CD14-positive monocyte (primary cell): ENCODE data around the gene PTGES2. TPM values are rescaled to one million over a fixed set of nuclear protein-coding genes. Genes with fewer than 3 reads are reported as not detected.

Experiments
- DNase-seq, 3 donors: peaks; one replicate each; pipeline ENCODE4 v3.0.0-alpha.2; 2011 to 2022
- H2AFZ ChIP-seq: 2 replicates; pipeline ENCODE4 v1.6.0; 2012; ENCODE audit warnings: mild to moderate bottlenecking, low read depth, low read length, inconsistent platforms; ENCODE audit not compliant: insufficient read depth, poor library complexity, severe bottlenecking
- H3K27ac ChIP-seq, 2 donors: 1 replicate in 1 of 2; 2 replicates in 1 of 2; pipeline ENCODE4 v1.5.1; 2012 to 2013; ENCODE audit warnings: low read length in 2 of 2, control low read depth in 1 of 2, inconsistent platforms in 1 of 2, low read depth in 1 of 2, mild to moderate bottlenecking in 1 of 2
- H3K27me3 ChIP-seq, 2 donors: one replicate each; pipeline versions ENCODE4 v1.6.0 to v1.6.1; 2011 to 2013; ENCODE audit warnings: low read length in 2 of 2; ENCODE audit not compliant: control insufficient read depth in 2 of 2, insufficient read depth in 2 of 2
- H3K36me3 ChIP-seq, 2 donors: replicated peaks in 1 of 2; 1 replicate in 1 of 2; 2 replicates in 1 of 2; pipeline versions ENCODE4 v1.5.1 to v1.6.1; 2012 to 2013; ENCODE audit warnings: low read length in 2 of 2, control low read depth in 1 of 2, inconsistent platforms in 1 of 2, mild to moderate bottlenecking in 1 of 2; ENCODE audit not compliant: insufficient read depth in 2 of 2, control insufficient read depth in 1 of 2
- H3K4me1 ChIP-seq, 2 donors: 1 replicate in 1 of 2; 2 replicates in 1 of 2; pipeline versions ENCODE4 v1.5.1 to v1.6.1; 2012 to 2013; ENCODE audit warnings: low read length in 2 of 2, control low read depth in 1 of 2, inconsistent platforms in 1 of 2, mild to moderate bottlenecking in 1 of 2, moderate library complexity in 1 of 2; ENCODE audit not compliant: insufficient read depth in 2 of 2, control insufficient read depth in 1 of 2
- H3K4me2 ChIP-seq: replicated peaks from 2 replicates; pipeline ENCODE3; 2012; ENCODE audit warnings: low read length, moderate library complexity, mild to moderate bottlenecking; ENCODE audit not compliant: poor library complexity, severe bottlenecking; ENCODE audit errors: extremely low read depth
- H3K4me3 ChIP-seq, 3 experiments: fragments of 200-600 bp in 1 of 3; sonication (generic) in 1 of 3; replicated peaks in 1 of 3; 1 replicate in 2 of 3; 2 replicates in 1 of 3; pipeline ENCODE4 v1.5.1; 2011 to 2013; ENCODE audit warnings: low read length in 3 of 3, mild to moderate bottlenecking in 3 of 3, control low read depth in 2 of 3, low read depth in 2 of 3, inconsistent platforms in 1 of 3, moderate library complexity in 1 of 3
- H3K79me2 ChIP-seq: 2 replicates; pipeline ENCODE4 v1.6.0; 2012; ENCODE audit warnings: mild to moderate bottlenecking, control low read depth, inconsistent platforms, low read length, moderate library complexity; ENCODE audit not compliant: insufficient read depth
- H3K9ac ChIP-seq: 2 replicates; pipeline ENCODE4 v1.6.0; 2017; ENCODE audit warnings: low read length, mild to moderate bottlenecking; ENCODE audit not compliant: insufficient read depth, poor library complexity, severe bottlenecking
- H3K9me3 ChIP-seq, 2 donors: replicated peaks in 1 of 2; 1 replicate in 1 of 2; 2 replicates in 1 of 2; pipeline versions ENCODE4 v1.5.1 to v1.6.1; 2012 to 2013; ENCODE audit warnings: low read length in 2 of 2, control low read depth in 1 of 2; ENCODE audit not compliant: control insufficient read depth in 1 of 2, insufficient read depth in 1 of 2
- H4K20me1 ChIP-seq: 2 replicates; pipeline ENCODE4 v1.6.0; 2012; ENCODE audit warnings: mild to moderate bottlenecking, low read length, control low read depth, moderate library complexity; ENCODE audit not compliant: insufficient read depth
- H3K27ac Mint-ChIP-seq, 7 donors: one replicate each; pipeline ENCODE4 v1.8.0; 2020; ENCODE audit warnings: mild to moderate bottlenecking in 7 of 7, mixed read lengths in 7 of 7, moderate library complexity in 6 of 7, inconsistent platforms in 2 of 7
- H3K27me3 Mint-ChIP-seq, 3 donors: one replicate each; pipeline ENCODE4 v1.8.0; 2021 to 2022; ENCODE audit warnings: low read depth in 3 of 3, mild to moderate bottlenecking in 3 of 3, mixed read lengths in 3 of 3, moderate library complexity in 3 of 3, inconsistent platforms in 1 of 3
- H3K36me3 Mint-ChIP-seq, 2 donors: one replicate each; pipeline ENCODE4 v1.8.0; 2020; ENCODE audit warnings: mixed read lengths in 2 of 2, inconsistent platforms in 1 of 2, mild to moderate bottlenecking in 1 of 2
- H3K4me1 Mint-ChIP-seq: one replicate; pipeline ENCODE4 v1.8.0; 2020; ENCODE audit warnings: mild to moderate bottlenecking, mixed read lengths
- H3K4me3 Mint-ChIP-seq, 2 donors: one replicate each; pipeline ENCODE4 v1.8.0; 2020; ENCODE audit warnings: mild to moderate bottlenecking in 2 of 2, mixed read lengths in 2 of 2, moderate library complexity in 1 of 2
- H3K9me3 Mint-ChIP-seq, 7 donors: one replicate each; pipeline ENCODE4 v1.8.0; 2020 to 2022; ENCODE audit warnings: mixed read lengths in 7 of 7, mild to moderate bottlenecking in 6 of 7, moderate library complexity in 6 of 7, inconsistent platforms in 2 of 7
- CTCF ChIP-seq: fragments of 200-600 bp; IDR thresholded peaks from one replicate; pipeline ENCODE4 v1.8.0; 2022; ENCODE audit warnings: antibody characterized with exemption, mild to moderate bottlenecking
- WGBS: methylation state at CpG from one replicate; pipeline ENCODE4 v1.1.5; 2013; ENCODE audit warnings: missing lambda C conversion rate; ENCODE audit not compliant: insufficient coverage; 5-methylcytosine and 5-hydroxymethylcytosine counted together
- intact Hi-C, 2 donors: fragments of 100-400 bp; cut with micrococcal nuclease; formaldehyde crosslinking; loops; one replicate each; pipeline versions ENCODE4 v1.15.0 to v1.15.1; 2023
- polyA plus RNA-seq, 3 donors: library from polyadenylated mRNA; depleted of rRNA in 1 of 3; unstranded in 2 of 3; stranded (reverse) in 1 of 3; fragments of 300-500 nt in 2 of 3; fragments of >200 nt in 1 of 3; fragmentation: Illumina TruSeq in 2 of 3; gene quantifications; 1 replicate in 2 of 3; 2 replicates in 1 of 3; pipeline ENCODE4 v1.2.3, GENCODE V29; 2012 to 2021

The PTGES2 gene
- polyA plus RNA-seq, 3 donors, result 42.0 to 71.5 (median 49.4) TPM

GRCh38 chr9:128142061-128142460 lies 14.5 kb upstream of the PTGES2 start:
- H3K9ac ChIP-seq, result peak overlapping the region; percentile 4
- H2AFZ ChIP-seq, result peak overlapping the region; percentile 46
- no peak overlapping the region for H3K4me3 Mint-ChIP-seq
- intact Hi-C loops, result no loop called here
- H3K4me3 ChIP-seq, result no peak overlapping the region
- no peak for DNase-seq
- H3K27me3 Mint-ChIP-seq, result peaks cover 2 to 5% (median 4%) of the 10 kb centered on the region in 3 donors
- no peak for TF ChIP-seq CTCF
- H3K36me3 ChIP-seq, result no peaks in the 10 kb centered on the region
- peaks cover 6 to 10% of the 10 kb centered on the region in 2 donors for H3K4me1 ChIP-seq
- no peaks in the 10 kb centered on the region for H3K27me3 ChIP-seq
- no peaks in the 10 kb centered on the region for H3K36me3 Mint-ChIP-seq
- H3K9me3 Mint-ChIP-seq, result no peaks in the 10 kb centered on the region
- peak overlapping the region in 1 of 7 donors; percentile 68 for H3K27ac Mint-ChIP-seq
- no peak overlapping the region for H3K27ac ChIP-seq
- no peaks in the 10 kb centered on the region for H3K9me3 ChIP-seq
- H3K4me2 ChIP-seq, result no peak overlapping the region
- peaks cover 14% of the 10 kb centered on the region for H3K4me1 Mint-ChIP-seq
- H3K79me2 ChIP-seq, result no peaks in the 10 kb centered on the region
- WGBS, result 71% methylated on average over 3 of the region's 4 CpGs
- H4K20me1 ChIP-seq, result no peaks in the 10 kb centered on the region

- no peak for DNase-seq
- H3K79me2 ChIP-seq, result no peaks in the 10 kb centered on the region
- peak overlapping the region; percentile 46 for H2AFZ ChIP-seq
- H3K36me3 ChIP-seq, result no peaks in the 10 kb centered on the region
- no peak overlapping the region for H3K27ac ChIP-seq
- H3K27me3 ChIP-seq, result no peaks in the 10 kb centered on the region
- H3K9ac ChIP-seq, result peak overlapping the region; percentile 4
- TF ChIP-seq CTCF, result no peak
- no peaks in the 10 kb centered on the region for H4K20me1 ChIP-seq
- no peak overlapping the region for H3K4me3 ChIP-seq
- no peaks in the 10 kb centered on the region for H3K36me3 Mint-ChIP-seq
- H3K4me2 ChIP-seq, result no peak overlapping the region
- peaks cover 6 to 10% of the 10 kb centered on the region in 2 donors for H3K4me1 ChIP-seq
- H3K27me3 Mint-ChIP-seq, result peaks cover 2 to 6% (median 4%) of the 10 kb centered on the region in 3 donors
- no peak overlapping the region for H3K27ac Mint-ChIP-seq
- H3K4me3 Mint-ChIP-seq, result no peak overlapping the region
- H3K9me3 ChIP-seq, result no peaks in the 10 kb centered on the region
- intact Hi-C loops, result no loop called here
- H3K4me1 Mint-ChIP-seq, result peaks cover 14% of the 10 kb centered on the region
- H3K9me3 Mint-ChIP-seq, result no peaks in the 10 kb centered on the region
- WGBS, result 100% methylated on average over 1 of the region's 3 CpGs
Measured at GRCh38 chr9:128141604-128142003, 14.1 kb upstream of the PTGES2 start.
